A549 treated with Hydrocortisone at 1 μM for 4 hours (cell line): ENCODE measurements around the gene RRH. TPM values are rescaled to one million over a fixed set of nuclear protein-coding genes. Genes with fewer than 3 reads are reported as not detected.

Source experiments
- total RNA-seq: library from RNA; stranded (reverse); fragments of 200-300 nt; extraction: Qiagen RNA extraction; gene quantifications from 5 replicates; pipeline ENCODE4 v1.2.3, GENCODE V29; 2022

The RRH gene
- total RNA-seq, result 0.10 to 0.16 TPM (median 0.14 TPM) in 3 of 5 replicates, not detected in the others

GRCh38 chr4:109827672-109828071 lies at the start of gene RRH:
Gene RRH, plus strand, starts transcription at chr4:109827972. Its CDS starts 56 bp downstream, at chr4:109828028.

GRCh38 chr4:109801895-109802319 lies 25.9 kb upstream of the RRH start, which contains the start of gene CFI:
Gene CFI, minus strand, starts transcription at chr4:109801999. Its CDS starts 28 bp downstream, at chr4:109801971.

GRCh38 chr4:109815151-109816081 lies 12.4 kb upstream of the RRH start, which contains the start of gene GAR1:
Gene GAR1, plus strand, starts transcription at chr4:109815762. Its CDS starts 403 bp downstream, at chr4:109816165.

GRCh38 chr4:109847896-109848442 lies 20.2 kb downstream of the RRH start, which contains the start of gene LRIT3:
Gene LRIT3, plus strand, starts transcription at chr4:109848107. Its CDS starts 95 bp downstream, at chr4:109848202.

Other genes starting within 250 kb of the RRH start
- gene CASP6, start 124.5 kb upstream of the RRH start, total RNA-seq, result 14.4 to 18.4 TPM (median 16.1 TPM) in 5 replicates
- 3.6 to 13.0 TPM (median 10.2 TPM) in 5 replicates for gene PLA2G12A, start 97.9 kb upstream of the RRH start, total RNA-seq
- gene CFI, start 26.0 kb upstream of the RRH start, total RNA-seq, result 0.37 to 0.76 TPM (median 0.60 TPM) in 5 replicates
- 41.2 to 45.9 TPM (median 43.5 TPM) in 5 replicates for gene GAR1, start 12.2 kb upstream of the RRH start, total RNA-seq
- gene LRIT3, start 20.1 kb downstream of the RRH start, total RNA-seq, result 0.03 to 0.09 TPM (median 0.03 TPM) in 5 replicates
- gene EGF, start 84.9 kb downstream of the RRH start, total RNA-seq, result 0.23 to 0.59 TPM (median 0.35 TPM) in 5 replicates